Vagina (tissue), 2 donors: Measurements from ENCODE around the gene ABCC12.

ENCODE experiments used
- POLR2AphosphoS5 ChIP-seq, 2 donors: sonication (generic); formaldehyde crosslinking; IDR thresholded peaks; one replicate each; pipeline ENCODE4 v1.9.0; 2017; ENCODE audit warnings: antibody characterized with exemption in 2 of 2, mild to moderate bottlenecking in 2 of 2, low read depth in 1 of 2; ENCODE audit not compliant: insufficient read depth in 1 of 2
- TF ChIP-seq, protein P1 (sequence below), 3 experiments: fragments of 450-650 bp in 2 of 3; fragments of 200-600 bp in 1 of 3; sonication (generic) in 1 of 3; IDR thresholded peaks; one replicate each; pipeline ENCODE4 v1.5.1; 2017 to 2019; ENCODE audit warnings: antibody characterized with exemption in 3 of 3, mild to moderate bottlenecking in 2 of 3, moderate library complexity in 2 of 3

DNA sequence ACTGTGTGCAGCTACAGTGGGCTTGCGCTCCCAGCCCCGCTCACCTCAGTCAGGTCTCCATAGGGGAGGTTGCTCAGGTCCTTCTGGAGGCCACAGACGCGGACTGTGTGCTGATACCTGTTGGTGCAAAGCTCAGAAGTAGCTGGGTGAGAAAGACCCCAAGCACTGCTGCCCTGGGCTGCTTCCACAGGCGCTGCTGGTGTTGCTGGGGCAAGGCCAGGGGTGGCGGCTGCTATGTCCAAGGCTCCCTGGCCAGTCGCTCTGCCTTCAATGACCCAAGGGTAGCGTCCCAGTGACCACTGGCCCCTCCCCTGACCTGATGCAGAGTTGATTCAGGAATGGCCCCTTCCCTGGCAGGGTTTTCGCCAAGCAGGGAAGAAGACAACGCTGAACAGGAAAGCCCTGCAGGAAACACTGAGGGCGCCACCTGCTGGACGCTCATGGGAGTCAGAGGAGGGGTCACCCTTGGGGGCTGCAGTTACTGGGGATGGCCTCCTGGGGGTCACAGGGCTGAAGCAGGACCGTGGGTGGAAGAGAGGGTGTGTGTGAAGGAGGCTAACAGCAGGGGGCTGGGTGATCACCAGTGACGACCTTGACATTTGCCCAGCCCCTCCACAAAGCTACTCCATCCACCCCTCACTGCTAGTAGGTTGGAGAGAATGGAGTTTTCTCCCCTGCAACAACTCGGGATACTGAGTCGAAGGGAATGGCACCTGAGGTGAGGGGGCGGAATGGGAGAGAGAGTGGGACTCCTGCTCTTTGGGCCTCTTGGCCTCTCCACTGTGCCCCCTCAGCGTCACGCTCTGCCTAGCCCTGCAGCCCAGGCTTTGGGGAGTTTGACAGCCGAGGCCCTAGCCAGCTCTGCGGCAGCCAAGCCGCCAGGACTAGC, 38.3 kb downstream of the ABCC12 start:
- TF ChIP-seq, protein P1, sequence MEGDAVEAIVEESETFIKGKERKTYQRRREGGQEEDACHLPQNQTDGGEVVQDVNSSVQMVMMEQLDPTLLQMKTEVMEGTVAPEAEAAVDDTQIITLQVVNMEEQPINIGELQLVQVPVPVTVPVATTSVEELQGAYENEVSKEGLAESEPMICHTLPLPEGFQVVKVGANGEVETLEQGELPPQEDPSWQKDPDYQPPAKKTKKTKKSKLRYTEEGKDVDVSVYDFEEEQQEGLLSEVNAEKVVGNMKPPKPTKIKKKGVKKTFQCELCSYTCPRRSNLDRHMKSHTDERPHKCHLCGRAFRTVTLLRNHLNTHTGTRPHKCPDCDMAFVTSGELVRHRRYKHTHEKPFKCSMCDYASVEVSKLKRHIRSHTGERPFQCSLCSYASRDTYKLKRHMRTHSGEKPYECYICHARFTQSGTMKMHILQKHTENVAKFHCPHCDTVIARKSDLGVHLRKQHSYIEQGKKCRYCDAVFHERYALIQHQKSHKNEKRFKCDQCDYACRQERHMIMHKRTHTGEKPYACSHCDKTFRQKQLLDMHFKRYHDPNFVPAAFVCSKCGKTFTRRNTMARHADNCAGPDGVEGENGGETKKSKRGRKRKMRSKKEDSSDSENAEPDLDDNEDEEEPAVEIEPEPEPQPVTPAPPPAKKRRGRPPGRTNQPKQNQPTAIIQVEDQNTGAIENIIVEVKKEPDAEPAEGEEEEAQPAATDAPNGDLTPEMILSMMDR (IDR thresholded peaks at IDR 0.05) = peak in 1 of 3 experiments; percentile 11
- no peak for TF ChIP-seq POLR2AphosphoS5 (IDR thresholded peaks at IDR 0.05; ENCODE audit: insufficient read depth in 1 of 2, low read depth in 1 of 2)
